Right lobe of liver (tissue), 4 donors: Measurements from ENCODE around the gene CDC14C.

Experiments used
- CTCF ChIP-seq, 4 donors: fragments of 200-600 bp in 3 of 4; fragments of 450-650 bp in 1 of 4; IDR thresholded peaks; one replicate each; pipeline versions ENCODE4 v1.5.1 to v1.8.0; 2016 to 2022; ENCODE audit warnings: antibody characterized with exemption in 4 of 4, mild to moderate bottlenecking in 2 of 4
- POLR2A ChIP-seq: fragments of 450-650 bp; IDR thresholded peaks from one replicate; pipeline ENCODE4 v1.6.1; 2017; ENCODE audit warnings: antibody characterized with exemption, mild to moderate bottlenecking
- donor health status: DM: no; HTN: no; CAD: no.
- donor health status: DM: no; HTN: no; CAD: no.
- donor health status: DM: no; HTN: yes; CAD: no.

- TF ChIP-seq CTCF (IDR thresholded peaks at IDR 0.05) (no peak), POLR2A (no peak)
These were observed 31.6 kb downstream of the CDC14C start for GRCh38 chr7:48955916-48956315.
